SW480 (cell line): ENCODE data around the gene ASB18.
"Not testable (repeated sequence)": the region's sequence is repeated elsewhere in the genome, so short reads cannot be mapped to it uniquely, and the experiment has no call there.

Source experiments
- DNase-seq: peaks from one replicate; pipeline ENCODE4 v3.0.0-alpha.2; 2016; ENCODE audit warnings: low spot score

The ASB18 gene

DNA sequence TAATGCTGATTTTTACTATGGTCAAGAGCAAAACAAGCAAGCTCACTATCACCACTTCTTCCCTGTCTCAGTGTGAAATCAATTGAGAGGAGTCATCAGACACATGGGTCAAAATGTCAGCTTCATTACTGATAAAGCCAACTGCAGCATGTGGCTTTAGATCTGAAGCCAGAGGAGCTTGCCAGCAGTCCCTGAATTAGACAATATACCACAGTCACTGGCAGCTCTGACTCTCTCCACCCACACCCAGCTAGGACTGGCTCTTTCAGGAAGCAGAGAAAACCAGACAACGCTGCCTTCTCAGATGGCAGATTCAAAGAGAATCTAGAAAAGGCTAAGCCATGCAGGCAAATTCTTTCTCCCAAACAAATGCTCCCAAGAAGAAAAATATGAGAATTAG, 20.0 kb upstream of the ASB18 start:
- no peak for DNase-seq

DNA sequence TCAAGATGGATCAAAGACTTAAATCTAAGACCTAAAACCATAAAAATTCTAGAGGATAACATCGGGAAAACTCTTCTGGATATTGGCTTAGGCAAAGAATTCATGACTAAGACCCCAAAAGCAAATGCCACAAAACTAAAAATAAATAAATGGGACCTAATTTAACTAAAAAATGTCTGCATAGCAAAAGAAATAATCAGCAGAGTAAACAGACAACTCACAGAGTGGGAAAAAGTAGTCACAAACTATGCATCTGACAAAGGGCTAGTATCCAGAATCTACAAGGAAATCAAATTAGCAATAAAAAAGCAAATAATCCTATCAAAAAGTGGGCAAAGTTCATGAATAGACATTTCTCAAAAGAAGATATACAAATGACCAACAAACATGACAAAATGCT, 18.2 kb upstream of the ASB18 start:
- DNase-seq = no peak

DNA sequence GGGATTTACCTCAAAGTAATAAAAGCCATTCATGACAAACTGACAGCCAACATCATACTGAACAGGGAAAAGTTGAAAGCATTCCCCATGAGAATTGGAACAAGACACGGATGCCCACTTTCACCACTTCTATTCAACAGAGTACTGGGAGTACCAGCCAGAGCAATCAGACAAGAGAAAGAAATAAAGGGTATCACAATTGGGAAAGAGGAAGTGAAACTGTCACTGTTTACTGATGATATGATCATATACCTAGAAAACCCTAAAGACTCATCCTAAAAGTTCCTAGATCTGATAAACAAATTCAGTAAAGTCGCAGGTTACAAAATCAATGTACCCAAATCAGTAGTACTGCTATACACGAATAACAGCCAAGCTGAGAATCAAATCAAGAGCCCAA, 17.2 kb upstream of the ASB18 start:
- DNase-seq = no peak

DNA sequence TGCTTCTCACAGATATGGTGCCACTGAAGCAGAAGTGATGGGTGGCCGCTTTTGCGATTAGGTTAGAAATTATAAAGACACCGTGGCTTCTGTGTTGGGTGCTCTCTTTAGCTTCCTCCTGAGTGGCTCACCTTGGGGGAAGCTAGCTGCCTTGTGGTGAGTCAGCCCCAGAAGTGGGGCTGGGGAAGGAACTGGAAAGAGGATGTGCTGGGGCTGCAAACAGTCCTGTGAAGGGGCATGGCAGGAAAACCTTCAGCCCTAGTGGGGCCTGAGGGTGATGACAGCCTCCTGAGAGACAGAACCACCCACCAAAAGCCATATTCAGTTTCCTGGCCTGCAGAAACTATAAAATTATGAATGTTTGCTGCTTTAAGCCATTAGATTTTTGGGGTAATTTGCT, 8.9 kb upstream of the ASB18 start:
- DNase-seq = no peak

DNA sequence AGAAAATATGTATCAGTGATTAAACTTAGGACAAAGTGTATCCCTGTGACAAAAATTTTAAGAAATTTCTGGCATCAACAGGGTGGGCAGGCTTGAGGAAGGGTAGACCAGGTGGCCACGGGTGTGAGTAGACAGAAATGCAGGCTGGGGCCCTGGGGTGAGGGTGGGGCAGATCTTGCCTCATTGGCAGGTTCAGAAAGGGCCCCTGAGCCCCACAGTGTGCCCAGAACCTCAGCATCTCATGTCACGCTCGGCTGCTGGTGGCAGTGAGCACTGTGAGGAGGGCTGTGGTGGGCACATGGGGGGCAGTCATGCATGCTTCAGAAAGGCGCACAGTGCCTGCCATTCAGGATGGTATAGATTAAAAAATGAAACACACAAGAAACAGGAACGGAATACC, 7.6 kb upstream of the ASB18 start:
- DNase-seq = no peak

DNA sequence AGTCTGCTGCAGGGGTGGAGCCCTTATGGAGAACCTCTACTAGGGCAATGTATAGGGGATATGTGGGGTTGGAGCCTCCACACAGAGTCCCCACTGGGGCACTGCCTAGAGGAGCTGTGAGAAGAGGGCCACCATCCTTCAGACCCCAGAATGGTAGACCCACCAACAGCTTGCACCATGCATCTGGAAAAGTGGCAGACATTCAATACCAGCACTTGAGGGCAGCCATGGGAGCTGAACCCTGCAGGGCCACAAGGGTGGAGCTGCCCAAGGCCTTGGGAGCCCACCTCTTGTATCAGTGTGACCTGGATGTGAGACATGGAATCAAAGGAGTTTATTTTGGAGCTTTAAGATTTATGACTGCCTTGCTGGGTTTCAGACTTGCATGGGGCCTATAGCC, 5.7 kb upstream of the ASB18 start:
- not testable (repeated sequence) for DNase-seq

DNA sequence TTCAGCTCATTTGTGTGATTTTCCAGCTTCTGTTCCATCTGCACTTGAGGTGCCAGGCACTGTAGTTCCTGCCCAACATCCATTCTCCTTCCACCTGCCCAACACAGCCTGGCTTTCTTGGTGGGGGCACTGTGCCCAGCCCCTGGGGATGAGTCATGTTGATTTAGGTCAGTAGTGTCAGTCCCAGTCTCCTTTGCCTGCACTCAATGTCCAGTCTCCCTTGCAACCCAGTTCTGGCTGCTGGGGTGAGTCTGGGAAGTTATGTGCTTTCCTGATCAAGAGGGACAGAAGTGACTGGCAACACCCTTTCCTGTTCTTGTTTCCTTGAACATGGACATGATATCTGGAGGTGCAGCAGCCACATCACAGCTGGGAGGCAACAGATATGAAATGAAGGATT, 1.5 kb upstream of the ASB18 start:
- DNase-seq = no peak

DNA sequence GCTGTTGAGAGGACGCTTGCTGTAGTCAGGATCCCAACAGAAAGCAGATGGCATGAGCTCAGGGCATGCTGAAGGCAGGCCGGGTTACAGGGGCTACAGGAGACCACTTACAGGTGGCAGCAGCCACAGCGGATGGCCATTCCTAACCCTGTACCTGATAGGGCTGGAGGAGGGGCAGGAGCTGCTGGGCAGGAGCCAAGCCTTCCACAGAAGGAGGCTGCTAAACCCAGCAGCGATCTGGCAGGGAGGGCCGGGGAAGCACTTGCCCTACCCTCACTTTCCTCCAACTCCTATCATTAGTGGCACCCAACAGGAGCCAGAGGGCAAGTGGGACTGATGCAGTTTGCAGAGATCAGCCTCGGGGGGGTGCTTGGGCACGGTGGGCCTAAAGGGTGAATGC, 2.0 kb downstream of the ASB18 start:
- no peak for DNase-seq

DNA sequence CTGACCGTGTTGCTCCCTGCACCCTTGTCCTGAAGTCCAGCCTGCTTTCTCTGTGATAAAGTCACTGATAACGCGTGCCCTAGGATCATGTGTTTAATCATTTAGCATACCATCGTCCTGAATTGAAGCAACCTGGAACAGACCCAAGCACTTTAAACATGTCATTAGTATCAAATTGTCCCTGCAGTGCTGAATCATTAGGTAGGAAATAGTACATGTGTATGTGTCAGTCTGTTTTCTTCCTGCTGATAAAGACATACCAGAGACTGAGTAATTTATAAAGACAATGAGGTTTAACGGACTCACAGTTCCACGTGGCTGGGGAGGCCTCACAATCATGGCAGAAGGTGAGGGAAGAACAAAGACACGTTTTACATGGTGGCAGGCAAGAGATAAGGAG, 2.8 kb downstream of the ASB18 start:
- no peak for DNase-seq

DNA sequence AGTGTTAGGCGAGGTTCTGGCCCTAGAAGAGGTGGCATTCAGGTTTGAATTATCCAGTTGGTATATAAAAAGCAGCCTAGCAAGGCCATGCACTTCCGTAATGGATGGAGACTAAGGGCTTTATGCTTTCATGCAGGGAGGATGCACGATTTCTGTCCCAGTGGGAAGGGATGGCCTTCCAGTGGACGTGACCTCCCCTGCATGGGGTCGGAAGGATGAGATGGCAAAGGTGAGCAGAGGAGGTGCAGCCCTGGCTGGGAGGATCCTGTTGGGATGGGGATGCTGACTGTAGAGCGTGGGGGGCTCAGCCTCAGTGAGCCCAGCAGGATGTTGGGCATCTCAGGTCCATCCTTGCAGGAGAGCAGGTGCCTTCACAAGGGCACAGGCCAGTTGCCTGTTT, 4.8 kb downstream of the ASB18 start:
- DNase-seq = no peak

DNA sequence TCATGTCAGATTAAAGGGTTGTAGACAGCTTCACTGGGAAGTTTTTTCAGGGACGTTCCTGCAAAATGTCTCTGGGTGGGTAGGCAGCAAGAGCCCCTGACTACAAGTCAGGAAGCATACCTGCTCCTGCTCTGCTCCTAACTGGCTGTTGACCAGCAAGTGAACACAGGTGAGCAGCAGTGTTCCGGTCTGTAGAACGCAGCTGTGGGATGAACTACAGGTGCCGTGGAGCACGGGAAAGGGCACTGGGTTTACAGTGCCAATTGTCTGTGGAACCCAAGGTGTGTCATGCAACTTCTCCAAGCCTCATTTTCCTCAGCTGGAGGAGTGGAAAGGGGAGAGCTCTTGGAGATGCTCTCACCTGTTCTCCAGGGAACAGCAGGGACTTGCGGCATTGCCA, 6.6 kb downstream of the ASB18 start:
- DNase-seq = no peak

DNA sequence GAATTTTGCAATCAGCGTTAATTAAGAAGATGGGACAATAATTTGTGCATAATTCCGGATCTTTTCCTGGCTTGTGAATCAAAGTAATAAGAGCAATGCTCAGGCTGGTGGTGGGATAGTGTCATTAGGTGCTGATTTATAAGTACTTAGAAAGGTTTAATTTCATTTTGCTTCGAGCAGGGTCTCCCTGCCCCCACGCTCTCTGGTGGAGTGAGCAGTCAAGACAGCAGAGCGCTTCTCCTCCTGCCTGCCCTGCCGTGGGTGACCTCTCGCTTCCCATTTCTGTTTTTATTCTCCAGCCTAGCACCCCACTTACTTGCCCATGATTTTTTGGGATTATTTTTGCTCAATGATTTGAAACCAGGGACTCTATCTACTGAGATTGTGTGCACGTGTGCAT, 7.1 kb downstream of the ASB18 start:
- DNase-seq = no peak

DNA sequence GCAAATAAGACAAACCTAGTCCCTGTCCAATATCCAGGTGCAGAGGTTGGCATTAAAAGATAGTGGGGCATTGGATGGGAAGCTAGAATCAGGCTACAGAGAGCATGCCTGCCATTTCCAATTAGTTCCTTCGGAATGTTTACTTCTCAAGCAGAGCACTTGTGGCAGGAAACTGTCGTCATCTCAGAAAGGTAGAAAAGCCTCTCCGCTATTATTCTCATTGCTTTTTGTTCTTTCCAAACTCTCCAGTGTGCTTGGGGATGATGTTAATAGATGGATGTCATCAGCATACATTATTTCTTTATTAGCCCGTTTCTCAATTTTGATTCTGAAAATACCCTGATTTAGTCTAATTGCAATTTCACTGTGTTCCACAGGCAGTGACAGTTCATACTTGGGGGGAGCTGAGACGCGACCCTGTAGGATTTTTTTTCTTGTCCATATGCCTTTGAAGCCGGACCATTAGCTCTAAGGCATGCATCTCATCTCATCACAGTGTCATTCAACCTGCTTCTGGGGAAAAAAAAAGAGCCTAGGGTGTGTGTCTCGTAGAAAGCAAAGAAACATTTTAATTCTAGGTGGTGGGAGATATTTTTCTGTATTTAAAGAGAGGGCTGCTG, 7.7 kb downstream of the ASB18 start:
- DNase-seq = no peak

DNA sequence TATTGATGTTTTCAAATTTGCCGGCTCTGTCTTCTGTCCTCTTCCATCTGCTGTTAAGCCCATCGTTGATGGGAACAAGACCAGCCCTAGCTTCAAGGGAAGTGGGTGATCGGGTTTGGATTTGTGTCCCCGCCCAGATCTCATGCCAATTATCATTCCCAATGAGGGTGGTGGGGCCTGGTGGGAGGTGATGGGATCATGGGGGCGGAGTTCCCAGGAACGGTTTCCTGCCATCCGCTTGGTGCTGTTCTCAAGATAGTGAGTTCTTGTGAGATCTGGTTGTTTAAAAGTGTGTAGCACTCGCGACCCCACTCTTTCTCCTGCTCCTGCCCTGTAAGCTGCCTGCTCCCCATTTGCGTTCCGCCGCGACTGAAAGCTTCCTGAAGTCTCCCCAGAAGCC, 9.5 kb downstream of the ASB18 start:
- no peak for DNase-seq

DNA sequence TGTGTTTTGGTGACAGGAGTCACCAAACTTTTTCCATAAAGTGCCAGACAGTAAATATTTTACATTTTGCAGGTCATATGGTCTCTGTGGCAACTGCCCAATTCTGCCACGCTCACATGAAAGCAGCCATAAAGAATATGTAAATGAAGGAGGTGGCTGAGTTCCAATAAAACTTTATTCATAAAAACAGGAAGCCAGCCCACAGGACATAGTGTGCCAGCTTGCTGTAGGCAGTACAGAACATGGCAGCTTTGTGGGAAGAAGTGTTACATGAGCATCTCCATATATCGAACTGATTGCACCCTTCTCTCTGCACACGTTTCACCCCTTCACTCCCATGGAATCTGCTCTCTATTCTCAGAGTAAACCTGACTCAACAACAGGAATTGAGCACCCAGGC, 10.2 kb downstream of the ASB18 start:
- DNase-seq = no peak

DNA sequence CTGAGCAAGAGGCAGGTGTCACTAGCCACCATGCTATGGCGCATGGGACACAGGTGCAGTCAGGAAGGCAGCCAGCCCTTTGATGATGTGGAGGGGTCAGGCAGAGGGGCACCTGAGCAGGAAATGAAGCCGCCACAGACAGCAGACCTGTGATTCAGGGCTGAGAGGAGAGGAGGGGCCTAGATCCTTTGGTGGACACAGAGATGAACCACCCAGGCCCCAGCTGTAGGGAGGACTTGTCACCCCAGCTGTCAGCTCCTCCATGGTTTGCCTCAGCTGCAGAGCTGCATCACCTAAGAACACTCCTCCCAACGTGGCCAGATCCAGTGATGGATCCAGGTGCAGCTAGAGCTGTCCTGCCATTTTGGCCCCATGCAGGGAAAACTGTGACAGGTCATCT, 11.6 kb downstream of the ASB18 start:
- DNase-seq = no peak

DNA sequence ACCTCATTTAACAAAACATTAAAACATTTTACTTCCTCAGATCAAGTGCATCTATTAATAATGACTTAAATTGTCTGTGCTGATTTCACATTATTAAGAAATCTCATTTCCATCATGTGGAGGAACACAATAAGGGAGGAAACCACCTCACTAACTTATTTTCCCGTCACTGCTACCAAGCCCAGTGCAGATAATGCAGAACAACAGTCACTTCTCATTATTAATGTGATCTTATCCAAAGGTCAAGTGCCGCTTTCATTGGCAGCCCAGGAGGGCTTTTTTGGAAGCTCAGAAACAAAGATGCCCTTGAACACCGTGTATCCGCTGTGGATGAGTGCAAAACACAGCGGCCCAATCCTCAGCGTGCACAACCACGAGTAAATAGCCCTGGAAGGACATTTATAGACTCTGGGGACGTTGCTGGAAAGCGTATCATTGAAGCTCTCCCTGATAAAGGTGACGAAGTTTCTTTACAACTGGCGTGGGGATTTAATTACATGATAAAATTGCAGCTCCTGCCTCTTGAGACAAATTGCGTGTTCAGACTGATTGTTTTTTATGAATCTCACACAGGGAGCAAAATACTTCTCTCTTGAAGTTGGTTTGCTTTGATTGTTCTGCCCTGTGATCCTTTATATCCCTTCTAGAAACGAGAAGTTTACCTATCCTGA, 13.2 kb downstream of the ASB18 start:
- DNase-seq = no peak

DNA sequence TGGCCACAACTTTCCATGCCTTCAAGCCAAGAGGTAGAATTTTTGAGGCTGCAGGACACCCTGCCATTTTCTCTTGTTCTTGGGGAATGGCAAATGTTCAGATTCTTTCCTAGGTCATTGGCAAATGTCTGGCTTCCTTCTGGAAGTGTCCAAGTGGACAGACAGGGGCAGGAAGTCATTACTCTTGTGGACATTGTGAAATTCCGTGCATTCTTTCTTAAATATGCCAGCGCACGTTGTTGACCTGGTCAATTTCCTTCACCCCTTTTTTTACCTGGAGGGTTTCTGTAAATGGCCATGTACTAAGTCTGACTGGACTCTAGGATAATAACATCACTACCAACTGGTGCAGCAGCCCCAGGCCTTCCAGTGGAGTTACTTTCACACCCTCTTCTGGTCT, 13.9 kb downstream of the ASB18 start:
- DNase-seq = no peak

DNA sequence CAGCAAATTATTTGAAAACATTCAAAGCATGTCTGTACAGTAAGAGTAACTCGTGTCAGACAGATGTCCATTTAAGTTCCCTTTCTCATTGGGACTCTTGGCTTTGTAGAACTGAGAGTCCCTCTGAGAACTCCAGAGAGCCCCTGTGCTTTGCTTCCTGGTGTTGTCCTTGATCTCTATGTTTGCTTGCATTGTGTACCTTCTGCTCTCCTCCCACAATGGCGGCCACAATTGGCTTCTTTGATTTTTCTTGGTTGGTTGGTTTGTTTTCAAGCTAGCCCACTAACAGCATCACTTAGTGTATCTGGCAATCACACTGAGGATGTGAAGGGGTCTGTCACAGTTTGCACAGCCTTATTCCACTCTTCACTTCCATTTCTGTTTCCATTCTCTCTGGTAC, 15.1 kb downstream of the ASB18 start:
- DNase-seq = no peak

DNA sequence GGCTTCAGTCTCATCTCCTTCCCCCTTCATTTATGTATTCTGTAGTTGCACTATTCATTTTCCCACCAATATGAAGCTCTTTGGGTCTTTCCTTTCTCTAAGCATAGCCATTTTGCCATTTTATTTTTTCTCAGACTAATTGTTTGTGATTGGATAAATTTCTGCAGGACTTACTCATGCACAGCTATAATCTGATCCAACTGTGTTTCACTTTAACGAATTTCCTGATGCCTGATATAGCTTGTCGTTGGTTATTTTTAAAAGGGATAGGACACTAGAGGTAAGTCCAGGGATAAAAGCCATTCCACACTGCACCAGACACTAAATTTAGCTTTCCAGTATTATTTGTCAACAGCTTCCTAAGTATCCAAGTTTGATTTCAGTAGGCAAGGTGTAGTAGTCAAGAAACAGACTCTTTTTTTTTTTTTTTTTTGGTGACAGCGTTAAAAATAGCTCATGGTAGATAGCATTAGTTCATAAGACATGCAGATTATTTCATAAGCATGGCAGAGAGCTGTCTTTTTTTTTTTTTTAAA, 17.4 kb downstream of the ASB18 start:
- DNase-seq = no peak

DNA sequence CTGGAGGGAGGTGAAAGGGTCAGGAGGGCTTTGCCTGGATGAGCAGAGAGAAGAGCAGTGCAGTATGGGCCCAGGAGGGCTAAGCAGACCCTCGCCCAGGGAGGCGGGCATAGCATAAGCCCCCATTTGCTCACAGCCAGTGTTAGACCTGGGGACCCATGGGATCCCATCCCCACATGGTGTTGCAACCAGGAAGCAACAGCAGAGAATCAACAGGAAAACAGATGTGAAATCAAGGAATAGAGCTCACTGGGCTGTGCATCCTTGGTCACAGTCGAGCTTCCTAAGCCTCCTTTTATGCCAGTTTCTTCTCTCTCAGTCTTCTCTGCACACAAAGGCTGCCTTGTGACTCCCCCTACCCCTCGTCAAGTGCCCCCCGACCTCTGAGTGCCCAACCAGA, 19.9 kb downstream of the ASB18 start:
- DNase-seq = no peak

DNA sequence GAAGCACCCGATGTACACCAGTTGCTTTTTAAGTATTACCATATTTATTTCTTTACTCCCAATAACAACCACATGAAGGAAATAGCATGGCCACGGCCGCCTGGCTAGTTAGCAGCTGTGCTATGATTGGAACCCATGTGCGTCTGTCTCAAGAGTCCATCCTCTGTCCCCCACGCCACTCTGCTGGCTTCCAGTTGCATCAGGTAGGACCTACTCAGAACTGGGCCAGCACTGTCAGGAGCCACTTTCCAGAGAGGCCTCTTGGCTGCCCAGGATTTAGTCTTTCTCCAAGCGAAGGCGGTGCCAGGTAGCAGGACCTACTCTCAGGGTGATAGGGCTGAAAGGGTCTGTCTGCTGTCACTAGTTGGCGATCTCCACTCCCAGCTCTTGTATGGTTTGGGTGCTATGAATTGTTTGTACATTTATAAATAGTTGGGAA, 22.1 kb downstream of the ASB18 start:
- no peak for DNase-seq

DNA sequence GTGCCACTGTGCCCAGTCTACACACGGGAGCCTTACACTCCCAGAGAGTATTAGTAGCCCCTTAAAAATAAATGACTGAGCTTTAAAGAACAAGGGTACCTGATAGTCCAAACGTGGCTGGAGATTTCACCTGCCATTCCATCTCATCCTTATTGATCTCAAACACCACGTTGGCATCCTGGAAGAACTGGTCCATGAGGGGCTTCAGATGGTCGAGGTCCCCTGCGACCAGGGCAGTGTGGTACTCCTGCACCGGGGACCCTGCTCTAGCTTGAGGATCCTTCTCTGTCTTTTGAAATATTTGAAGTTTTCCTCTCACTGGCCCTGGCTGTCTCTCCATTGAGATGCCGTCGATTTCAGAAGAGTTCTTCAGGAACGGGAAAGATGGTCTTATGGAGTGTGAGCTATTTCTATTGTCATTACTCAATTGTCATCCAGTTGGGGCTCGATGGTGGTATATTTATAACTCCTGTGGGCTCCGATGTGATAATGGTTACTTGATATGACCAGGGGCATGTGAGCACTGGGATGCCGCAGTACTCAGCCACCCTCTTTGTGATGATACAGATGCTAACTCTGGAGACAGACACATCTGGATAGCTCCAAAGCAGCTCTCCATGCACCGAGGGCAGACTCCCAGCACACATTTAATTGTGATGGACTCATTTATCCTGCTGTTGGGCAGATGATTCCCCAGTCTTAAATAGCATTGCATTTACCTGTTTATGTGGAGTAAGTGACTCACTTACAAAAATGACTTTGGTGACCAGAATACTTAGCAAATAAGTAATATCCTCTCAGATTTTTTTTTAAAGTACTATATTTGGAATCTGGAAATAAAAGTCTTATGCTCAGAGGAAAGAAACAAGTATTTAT, 22.8 kb downstream of the ASB18 start:
- no peak for DNase-seq
